ENCODE results near the gene DLX1.
"Not testable (repeated sequence)": the region's sequence is repeated elsewhere in the genome, so short reads cannot be mapped to it uniquely, and the experiment has no call there.

The DLX1 gene

GRCh38 chr2:172120118-172120517, 34.8 kb downstream of the DLX1 start:
- no peak for DNase-seq

DNA sequence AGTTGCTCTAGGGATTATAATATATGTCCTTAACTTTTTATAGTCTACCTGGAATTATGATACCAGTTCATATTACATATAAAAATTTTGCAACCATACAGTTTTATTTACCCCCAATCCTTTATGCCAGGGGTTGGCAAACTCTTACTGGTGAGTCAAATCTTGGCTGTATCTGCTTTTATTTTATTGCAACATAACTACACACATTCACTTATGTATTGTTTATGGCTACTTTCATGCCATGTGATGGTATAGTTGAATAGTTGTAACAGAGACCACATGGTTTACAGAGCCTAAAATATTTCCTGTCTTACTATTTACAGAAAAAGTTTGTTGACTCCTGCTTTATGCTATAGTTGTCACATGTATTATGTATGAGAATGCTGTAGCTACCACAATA, 43.2 kb downstream of the DLX1 start:
- no peak for DNase-seq

- DNase-seq = no peak
Observed at GRCh38 chr2:172129404-172129803, 44.1 kb downstream of the DLX1 start.

DNA sequence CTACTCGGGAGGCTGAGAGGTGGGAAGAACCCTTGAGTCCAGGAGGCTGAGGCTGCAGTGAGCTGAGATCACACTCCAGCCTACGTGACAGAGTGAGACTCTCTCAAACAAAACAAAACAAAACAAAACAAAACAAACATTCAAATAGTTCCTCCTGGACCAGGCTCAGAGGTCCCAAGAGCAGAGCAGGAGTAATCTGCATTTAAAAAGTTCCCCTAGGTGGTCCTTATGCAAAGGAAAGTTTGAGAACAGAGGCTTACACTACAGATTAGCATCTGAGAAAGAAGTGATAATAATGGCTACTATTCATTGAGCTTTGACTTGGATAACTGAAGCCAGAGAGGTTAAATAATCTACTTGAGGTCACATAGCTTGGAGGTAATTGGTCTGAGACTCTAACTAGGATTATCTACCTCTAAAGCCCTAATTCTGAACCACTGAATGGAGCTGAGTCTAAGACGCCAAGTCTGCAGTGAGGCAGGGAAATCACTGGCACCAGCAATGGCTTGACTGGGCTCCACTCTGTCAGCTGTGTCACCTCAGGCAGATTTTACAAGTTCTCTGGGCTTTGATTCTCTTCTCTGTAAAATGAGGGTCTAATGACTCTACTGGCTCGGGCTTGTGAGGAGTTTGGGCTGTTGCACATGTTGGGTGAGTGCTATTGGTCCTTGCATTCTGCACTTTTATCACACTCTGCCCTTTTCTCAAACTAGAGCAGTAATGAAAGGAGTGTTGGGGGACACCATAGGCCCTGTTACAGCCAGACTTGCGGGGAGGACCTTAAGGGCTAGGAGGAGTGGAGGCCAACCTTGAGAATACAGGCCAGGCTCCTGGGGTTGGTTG, 46.6 kb downstream of the DLX1 start:
- DNase-seq = no peak

- DNase-seq = no peak
Observed at GRCh38 chr2:172134270-172134669, 49.0 kb downstream of the DLX1 start.

- DNase-seq = no peak
Observed at GRCh38 chr2:172135446-172135845, 50.1 kb downstream of the DLX1 start.

GRCh38 chr2:172137109-172137508, 51.8 kb downstream of the DLX1 start:
- DNase-seq = no peak

DNA sequence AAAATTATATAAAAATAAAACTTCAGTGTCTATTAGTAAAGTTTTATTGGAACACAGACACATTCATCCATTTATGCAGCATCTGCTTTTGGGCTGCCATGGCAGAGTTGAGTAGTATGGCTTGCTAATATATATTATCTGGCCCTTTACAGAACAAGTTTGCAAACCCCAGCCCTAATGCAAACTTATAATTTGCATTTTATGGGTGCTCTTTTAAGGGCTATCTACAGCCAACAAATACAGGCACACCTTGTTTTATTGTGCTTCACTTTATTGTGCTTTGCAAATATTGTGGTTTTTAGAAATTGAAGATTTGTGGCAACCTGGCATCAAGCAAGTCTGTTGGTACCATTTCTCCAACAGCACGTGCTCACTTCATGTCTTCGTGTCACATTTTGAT, 52.6 kb downstream of the DLX1 start:
- DNase-seq = no peak

DNA sequence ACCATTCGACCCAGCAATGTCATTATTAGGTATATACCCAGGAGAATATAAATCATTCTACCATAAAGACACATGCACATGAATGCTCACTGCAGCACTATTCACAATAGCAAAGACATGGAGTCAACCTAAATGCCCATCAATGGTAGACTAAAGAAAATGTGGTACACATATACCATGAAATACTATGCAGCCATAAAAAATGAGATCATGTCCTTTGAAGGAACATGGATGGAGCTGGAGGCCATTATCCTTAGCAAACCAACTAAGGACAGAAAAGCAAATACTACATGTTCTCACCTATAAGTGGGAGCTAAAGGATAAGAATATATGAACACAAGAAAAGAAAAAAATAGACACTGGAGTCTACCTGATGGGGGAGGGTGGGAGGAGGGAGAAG, 53.4 kb downstream of the DLX1 start:
- DNase-seq = not testable (repeated sequence)
